ENCODE measurements around the gene EDC4. TPM values are rescaled to one million over a fixed set of nuclear protein-coding genes. Genes with fewer than 3 reads are reported as not detected.

EDC4 gene
- total and polyA plus RNA-seq, 10 donors, result 27.6 to 71.3 (median 59.4) TPM

DNA sequence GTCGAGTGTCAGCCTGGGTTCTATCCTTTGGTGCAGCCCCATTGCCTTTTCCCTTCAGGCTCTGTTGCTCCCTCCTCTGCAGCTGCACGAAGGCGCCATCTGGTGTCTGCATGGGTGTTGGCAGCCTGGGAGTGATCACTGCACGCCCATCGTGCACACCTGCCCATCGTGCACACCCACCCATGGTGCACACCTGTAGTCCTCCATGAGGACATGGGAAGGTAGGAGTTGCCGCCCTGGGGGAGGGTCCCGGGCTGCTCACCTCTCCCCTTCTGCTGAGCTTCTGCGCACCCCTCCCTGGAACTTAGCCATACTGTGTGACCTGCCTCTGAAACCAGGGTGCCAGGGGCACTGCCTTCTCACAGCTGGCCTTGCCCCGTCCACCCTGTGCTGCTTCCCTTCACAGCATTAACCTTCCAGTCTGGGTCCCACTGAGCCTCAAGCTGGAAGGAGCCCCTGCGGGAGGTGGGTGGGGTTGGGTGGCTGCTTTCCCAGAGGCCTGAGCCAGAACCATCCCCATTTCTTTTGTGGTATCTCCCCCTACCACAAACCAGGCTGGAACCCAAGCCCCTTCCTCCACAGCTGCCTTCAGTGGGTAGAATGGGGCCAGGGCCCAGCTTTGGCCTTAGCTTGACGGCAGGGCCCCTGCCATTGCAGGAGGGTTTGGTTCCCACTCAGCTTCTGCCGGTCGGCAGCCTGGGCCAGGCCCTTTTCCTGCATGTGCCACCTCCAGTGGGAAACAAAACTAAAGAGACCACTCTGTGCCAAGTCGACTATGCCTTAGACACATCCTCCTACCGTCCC lies 55.9 kb downstream of the EDC4 start:
- no peaks in the 10 kb centered on the region for H3K9me3 ChIP-seq
- H3K4me3 ChIP-seq, result no peak overlapping the region
- peak; percentile 92 for DNase-seq
- H3K4me1 ChIP-seq, result peaks cover 8 to 57% (median 26%) of the 10 kb centered on the region in 6 donors
- H3K27ac ChIP-seq, result peak overlapping the region in 1 of 8 donors; percentile 27
- H3K36me3 ChIP-seq, result peaks cover 0 to 96% (median 47%) of the 10 kb centered on the region in 6 donors
- WGBS, 5 donors, result 47 to 57% (median 51%) methylated on average over 11 to 16 of the region's 16 CpGs
- TF ChIP-seq POLR2AphosphoS5 (IDR thresholded peaks at IDR 0.05), result peak; percentile 65 to 70 (median 68)
- TF ChIP-seq, protein P1, sequence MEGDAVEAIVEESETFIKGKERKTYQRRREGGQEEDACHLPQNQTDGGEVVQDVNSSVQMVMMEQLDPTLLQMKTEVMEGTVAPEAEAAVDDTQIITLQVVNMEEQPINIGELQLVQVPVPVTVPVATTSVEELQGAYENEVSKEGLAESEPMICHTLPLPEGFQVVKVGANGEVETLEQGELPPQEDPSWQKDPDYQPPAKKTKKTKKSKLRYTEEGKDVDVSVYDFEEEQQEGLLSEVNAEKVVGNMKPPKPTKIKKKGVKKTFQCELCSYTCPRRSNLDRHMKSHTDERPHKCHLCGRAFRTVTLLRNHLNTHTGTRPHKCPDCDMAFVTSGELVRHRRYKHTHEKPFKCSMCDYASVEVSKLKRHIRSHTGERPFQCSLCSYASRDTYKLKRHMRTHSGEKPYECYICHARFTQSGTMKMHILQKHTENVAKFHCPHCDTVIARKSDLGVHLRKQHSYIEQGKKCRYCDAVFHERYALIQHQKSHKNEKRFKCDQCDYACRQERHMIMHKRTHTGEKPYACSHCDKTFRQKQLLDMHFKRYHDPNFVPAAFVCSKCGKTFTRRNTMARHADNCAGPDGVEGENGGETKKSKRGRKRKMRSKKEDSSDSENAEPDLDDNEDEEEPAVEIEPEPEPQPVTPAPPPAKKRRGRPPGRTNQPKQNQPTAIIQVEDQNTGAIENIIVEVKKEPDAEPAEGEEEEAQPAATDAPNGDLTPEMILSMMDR (IDR thresholded peaks at IDR 0.05 in 8 of 11, conservative IDR thresholded peaks at IDR 0.05 in 3 of 11), result peak; percentile 70 to 90 (median 84)
- no peak for TF ChIP-seq POLR2A (IDR thresholded peaks at IDR 0.05)
- intact Hi-C loops (cut with DNase I; ENCODE audit: low total_unique reads), result loop anchor here (10.0 kb wide), 1 partner anchor 254 kb away; no protein-coding TSS in a partner anchor
- H3K27me3 ChIP-seq (replicated peaks in 1 of 7), result no peaks in the 10 kb centered on the region

DNA sequence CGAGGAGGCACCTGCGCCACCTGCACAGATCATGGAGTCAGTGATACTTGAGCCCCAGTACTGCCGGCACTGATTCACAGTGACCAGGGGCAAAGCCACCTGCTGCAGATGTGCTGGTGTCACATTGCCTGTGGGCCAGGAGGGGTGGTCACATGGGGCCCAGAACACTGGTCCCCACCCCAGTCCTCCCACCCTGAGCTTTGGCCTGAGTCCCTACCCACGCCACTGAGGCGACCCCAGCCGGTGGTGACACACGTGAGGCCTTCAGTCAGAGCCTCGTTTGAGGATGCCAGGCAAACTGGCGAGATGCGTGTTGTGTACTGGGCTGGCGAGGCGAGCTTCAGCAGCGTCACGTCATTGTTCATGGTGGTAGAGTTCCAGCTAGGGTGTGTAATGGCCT lies 57.3 kb downstream of the EDC4 start:
- Histone ChIP-seq H3K4me1 (peaks cover 13 to 59% (median 35%) of the 10 kb centered on the region in 6 donors), H3K4me3 (no peak overlapping the region), H3K9me3 (no peaks in the 10 kb centered on the region), H3K36me3 (peaks cover 0 to 100% (median 60%) of the 10 kb centered on the region in 6 donors), H3K27me3 (replicated peaks in 1 of 7) (no peaks in the 10 kb centered on the region), H3K27ac (no peak overlapping the region)
- intact Hi-C loops (cut with DNase I; ENCODE audit: low total_unique reads), result loop anchor here (10.0 kb wide), 1 partner anchor 85 kb away; the partner anchor contains the start of genes CENPT, NUTF2 and THAP11
- WGBS, 5 donors, result 93 to 97% (median 96%) methylated on average over 14 of the region's 14 CpGs
- DNase-seq, result no peak
- TF ChIP-seq, protein P1 (IDR thresholded peaks at IDR 0.05 in 8 of 11, conservative IDR thresholded peaks at IDR 0.05 in 3 of 11), result no peak
- peak in 1 of 3 donors; percentile 56 for TF ChIP-seq POLR2AphosphoS5 (IDR thresholded peaks at IDR 0.05)

DNA sequence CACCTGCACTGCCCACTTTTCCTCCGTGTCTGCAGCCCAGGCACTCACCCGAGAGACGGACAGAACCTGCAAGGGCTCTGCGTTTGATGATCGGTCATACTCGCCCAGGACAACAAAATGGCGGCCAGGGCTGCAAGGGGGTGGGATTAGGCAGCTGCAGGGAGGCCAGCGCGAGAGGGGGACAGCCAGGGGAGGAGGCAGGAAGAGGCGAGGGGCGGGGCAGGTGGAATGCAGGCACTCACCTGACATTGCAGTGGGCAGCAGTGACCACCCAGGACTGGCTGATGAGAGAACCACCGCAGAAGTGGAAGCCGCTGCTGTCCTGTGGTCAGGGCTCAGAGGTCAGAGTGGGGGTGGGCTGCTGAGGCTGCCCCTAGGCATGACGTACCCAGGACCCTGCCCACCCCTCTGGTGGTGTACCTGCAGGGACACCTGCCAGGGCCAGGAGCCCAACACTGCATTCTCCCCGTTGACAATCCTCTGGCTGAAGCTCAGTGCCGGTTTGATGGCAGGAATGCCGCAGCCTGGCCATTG lies 57.9 kb downstream of the EDC4 start:
- Histone ChIP-seq H3K4me3 (no peak overlapping the region), H3K4me1 (peaks cover 14 to 58% (median 35%) of the 10 kb centered on the region in 6 donors), H3K27me3 (replicated peaks in 1 of 7) (no peaks in the 10 kb centered on the region), H3K9me3 (no peaks in the 10 kb centered on the region), H3K27ac (peak overlapping the region in 1 of 8 donors; percentile 30), H3K36me3 (peaks cover 0 to 98% (median 61%) of the 10 kb centered on the region in 6 donors)
- TF ChIP-seq, protein P1 (IDR thresholded peaks at IDR 0.05 in 8 of 11, conservative IDR thresholded peaks at IDR 0.05 in 3 of 11), result no peak
- TF ChIP-seq POLR2A (IDR thresholded peaks at IDR 0.05) (no peak), POLR2AphosphoS5 (IDR thresholded peaks at IDR 0.05) (peak in 1 of 3 donors; percentile 68)
- intact Hi-C loops (cut with DNase I; ENCODE audit: low total_unique reads), result loop anchor here (10.0 kb wide), 1 partner anchor 86 kb away; the partner anchor contains the start of genes CENPT, NUTF2 and THAP11
- peak; percentile 71 for DNase-seq
- 92 to 96% (median 93%) methylated on average over 15 to 17 of the region's 17 CpGs for WGBS, 5 donors

Small RNAs within 50 kb of the gene (small RNA-seq; reads per million reads assigned to genes)
- 0 reads per million in 4 donors for gene AC040162.2
- 0 reads per million in 4 donors for gene NRN1L

Other genes with a start within 250 kb of the EDC4 start
- gene CARMIL2, start 227.9 kb upstream of the EDC4 start, total RNA-seq, result 10 to 100 TPM; 30.0 to 66.7 (median 50.6) TPM
- 10 to 100 TPM; 48.1 to 92.3 (median 80.1) TPM for gene CARMIL2, start 227.9 kb upstream of the EDC4 start, polyA plus RNA-seq
- 10 to 100 TPM; 18.1 to 31.7 (median 24.4) TPM for gene ACD, start 212.8 kb upstream of the EDC4 start, total RNA-seq
- gene ACD, start 212.8 kb upstream of the EDC4 start, polyA plus RNA-seq, result 10 to 100 TPM; 16.9 to 25.2 (median 18.1) TPM
- 10 to 100 TPM in 1 of 7 donors, 1 to 10 TPM in 6; 3.3 to 13.8 (median 5.5) TPM for gene PARD6A, start 212.1 kb upstream of the EDC4 start, total RNA-seq
- 10 to 100 TPM in 1 of 3 donors, 1 to 10 TPM in 2; 5.4 to 10.2 (median 8.2) TPM for gene PARD6A, start 212.1 kb upstream of the EDC4 start, polyA plus RNA-seq
- gene ENKD1, start 206.3 kb upstream of the EDC4 start, total RNA-seq, result 10 to 100 TPM in 5 of 7 donors, 1 to 10 TPM in 2; 9.2 to 18.4 (median 11.4) TPM
- 10 to 100 TPM; 13.0 to 21.6 (median 18.7) TPM for gene ENKD1, start 206.3 kb upstream of the EDC4 start, polyA plus RNA-seq
- gene C16orf86, start 206.2 kb upstream of the EDC4 start, total RNA-seq, result 10 to 100 TPM in 2 of 7 donors, 1 to 10 TPM in 5; 5.2 to 17.3 (median 7.9) TPM
- gene C16orf86, start 206.2 kb upstream of the EDC4 start, polyA plus RNA-seq, result 10 to 100 TPM in 2 of 3 donors, 1 to 10 TPM in 1; 8.9 to 11.1 (median 11.0) TPM
- 10 to 100 TPM; 34.6 to 45.6 (median 41.1) TPM for gene GFOD2, start 153.7 kb upstream of the EDC4 start, total RNA-seq
- gene GFOD2, start 153.7 kb upstream of the EDC4 start, polyA plus RNA-seq, result 10 to 100 TPM; 10.4 to 21.4 (median 11.6) TPM
- 10 to 100 TPM; 19.7 to 38.6 (median 25.9) TPM for gene RANBP10, start 66.5 kb upstream of the EDC4 start, total RNA-seq
- gene RANBP10, start 66.5 kb upstream of the EDC4 start, polyA plus RNA-seq, result 10 to 100 TPM in 1 of 3 donors, 1 to 10 TPM in 2; 6.6 to 10.7 (median 8.1) TPM
- 1 to 10 TPM in 1 of 7 donors, under 1 TPM in 6; 0.44 to 2.7 (median 0.80) TPM for gene TSNAXIP1, start 66.2 kb upstream of the EDC4 start, total RNA-seq
- gene TSNAXIP1, start 66.2 kb upstream of the EDC4 start, polyA plus RNA-seq, result 1 to 10 TPM; 1.0 to 2.3 (median 1.9) TPM
- 10 to 100 TPM; 23.5 to 80.7 (median 35.7) TPM for gene THAP11, start 30.7 kb upstream of the EDC4 start, total RNA-seq
- gene THAP11, start 30.7 kb upstream of the EDC4 start, polyA plus RNA-seq, result 10 to 100 TPM; 19.9 to 31.7 (median 24.3) TPM
- gene NUTF2, start 26.1 kb upstream of the EDC4 start, total RNA-seq, result 10 to 100 TPM; 38.8 to 64.3 (median 48.6) TPM
- gene NUTF2, start 26.1 kb upstream of the EDC4 start, polyA plus RNA-seq, result 100 to 1,000 TPM in 1 of 3 donors, 10 to 100 TPM in 2; 92.3 to 116 (median 97.0) TPM
- 10 to 100 TPM; 43.2 to 82.9 (median 50.8) TPM for gene CENPT, start 25.4 kb upstream of the EDC4 start, total RNA-seq
- gene CENPT, start 25.4 kb upstream of the EDC4 start, polyA plus RNA-seq, result 100 to 1,000 TPM in 1 of 3 donors, 10 to 100 TPM in 2; 47.2 to 101 (median 91.3) TPM
- 1 to 10 TPM in 3 of 7 donors, under 1 TPM in 2, not detected in 2; 0.60 to 6.2 (median 1.2) TPM for gene NRN1L, start 11.8 kb downstream of the EDC4 start, total RNA-seq
- 1 to 10 TPM; 2.5 to 4.4 (median 3.4) TPM for gene NRN1L, start 11.8 kb downstream of the EDC4 start, polyA plus RNA-seq
- 10 to 100 TPM; 13.0 to 31.3 (median 26.0) TPM for gene PSKH1, start 20.2 kb downstream of the EDC4 start, total RNA-seq
- gene PSKH1, start 20.2 kb downstream of the EDC4 start, polyA plus RNA-seq, result 10 to 100 TPM in 1 of 3 donors, 1 to 10 TPM in 2; 5.0 to 16.2 (median 6.8) TPM
- 1 to 10 TPM; 2.0 to 8.5 (median 4.6) TPM for gene CTRL, start 58.8 kb downstream of the EDC4 start, total RNA-seq
- gene CTRL, start 58.8 kb downstream of the EDC4 start, polyA plus RNA-seq, result 10 to 100 TPM in 1 of 3 donors, 1 to 10 TPM in 2; 2.7 to 10.3 (median 4.8) TPM
- gene PSMB10, start 63.8 kb downstream of the EDC4 start, total RNA-seq, result 100 to 1,000 TPM in 6 of 7 donors, 10 to 100 TPM in 1; 80.3 to 152 (median 128) TPM
- gene PSMB10, start 63.8 kb downstream of the EDC4 start, polyA plus RNA-seq, result 100 to 1,000 TPM; 207 to 236 (median 236) TPM
- gene LCAT, start 71.1 kb downstream of the EDC4 start, total RNA-seq, result 10 to 100 TPM in 5 of 7 donors, 1 to 10 TPM in 2; 5.2 to 28.5 (median 13.7) TPM
- gene LCAT, start 71.1 kb downstream of the EDC4 start, polyA plus RNA-seq, result 10 to 100 TPM in 2 of 3 donors, 1 to 10 TPM in 1; 8.5 to 51.6 (median 40.2) TPM
- 10 to 100 TPM; 23.1 to 68.5 (median 38.6) TPM for gene SLC12A4, start 95.6 kb downstream of the EDC4 start, total RNA-seq
- gene SLC12A4, start 95.6 kb downstream of the EDC4 start, polyA plus RNA-seq, result 10 to 100 TPM in 1 of 3 donors, 1 to 10 TPM in 2; 4.6 to 27.4 (median 8.9) TPM
- gene DPEP3, start 107.4 kb downstream of the EDC4 start, total RNA-seq, result 1 to 10 TPM in 4 of 7 donors, under 1 TPM in 3; 0.57 to 2.2 (median 1.4) TPM
- gene DPEP3, start 107.4 kb downstream of the EDC4 start, polyA plus RNA-seq, result under 1 TPM; 0.26 to 0.49 (median 0.43) TPM
- gene DPEP2, start 126.4 kb downstream of the EDC4 start, total RNA-seq, result 10 to 100 TPM; 18.6 to 79.6 (median 30.4) TPM
- gene DPEP2, start 126.4 kb downstream of the EDC4 start, polyA plus RNA-seq, result 10 to 100 TPM; 21.7 to 31.0 (median 24.7) TPM
- gene DPEP2NB, start 142.9 kb downstream of the EDC4 start, total RNA-seq, result not detected
- not detected for gene DPEP2NB, start 142.9 kb downstream of the EDC4 start, polyA plus RNA-seq
- gene DDX28, start 150.2 kb downstream of the EDC4 start, total RNA-seq, result 10 to 100 TPM in 5 of 7 donors, 1 to 10 TPM in 2; 8.6 to 12.7 (median 10.3) TPM
- gene DDX28, start 150.2 kb downstream of the EDC4 start, polyA plus RNA-seq, result 10 to 100 TPM; 15.8 to 19.0 (median 17.6) TPM
- gene DUS2, start 150.2 kb downstream of the EDC4 start, total RNA-seq, result 10 to 100 TPM; 22.3 to 31.7 (median 27.6) TPM
- 10 to 100 TPM; 17.4 to 28.8 (median 25.2) TPM for gene DUS2, start 150.2 kb downstream of the EDC4 start, polyA plus RNA-seq
- gene NFATC3, start 212.3 kb downstream of the EDC4 start, total RNA-seq, result 10 to 100 TPM; 64.4 to 89.7 (median 68.5) TPM
- gene NFATC3, start 212.3 kb downstream of the EDC4 start, polyA plus RNA-seq, result 10 to 100 TPM; 12.4 to 13.1 (median 12.7) TPM

Data from spleen (tissue), 11 donors.